GM12874 (cell line): ENCODE measurements around the gene PARD3B.

Experiments used
- CTCF ChIP-seq: IDR thresholded peaks from 2 replicates; pipeline ENCODE4 v1.5.1; 2011; ENCODE audit warnings: low read depth, mild to moderate bottlenecking, control low read depth, low read length, moderate library complexity; ENCODE audit not compliant: insufficient read depth

The PARD3B gene

DNA sequence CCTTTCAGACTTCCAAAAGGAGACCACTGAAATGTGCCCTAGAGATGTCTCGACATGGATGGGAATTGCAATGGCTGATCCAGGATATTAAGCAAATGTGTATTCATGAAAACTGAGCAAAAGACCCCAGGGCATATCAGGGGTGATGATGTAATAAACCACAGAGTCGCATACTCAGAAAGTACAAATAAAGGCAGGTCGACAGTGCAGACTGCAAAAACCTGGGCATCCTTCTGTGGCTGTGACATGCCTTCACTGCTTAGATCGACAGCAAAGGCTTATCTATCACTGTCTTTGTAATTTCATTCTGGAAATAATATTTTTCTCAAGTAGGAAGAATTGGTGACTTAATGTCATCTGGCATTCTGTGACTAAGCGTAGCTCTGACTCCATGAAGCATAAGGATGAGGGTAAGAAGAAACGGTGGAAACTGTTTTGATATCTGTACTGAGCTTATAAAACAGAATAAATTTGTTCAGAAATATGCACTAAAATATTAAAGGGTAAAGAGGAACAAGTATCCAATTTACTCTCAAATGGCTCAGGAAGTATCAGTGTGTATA lies 1021.4 kb downstream of the PARD3B start:
- no peak for TF ChIP-seq CTCF

GRCh38 chr2:205568620-205569019 lies 1023.3 kb downstream of the PARD3B start:
- TF ChIP-seq CTCF, result no peak

GRCh38 chr2:205570648-205571047 lies 1025.4 kb downstream of the PARD3B start:
- no peak for TF ChIP-seq CTCF

DNA sequence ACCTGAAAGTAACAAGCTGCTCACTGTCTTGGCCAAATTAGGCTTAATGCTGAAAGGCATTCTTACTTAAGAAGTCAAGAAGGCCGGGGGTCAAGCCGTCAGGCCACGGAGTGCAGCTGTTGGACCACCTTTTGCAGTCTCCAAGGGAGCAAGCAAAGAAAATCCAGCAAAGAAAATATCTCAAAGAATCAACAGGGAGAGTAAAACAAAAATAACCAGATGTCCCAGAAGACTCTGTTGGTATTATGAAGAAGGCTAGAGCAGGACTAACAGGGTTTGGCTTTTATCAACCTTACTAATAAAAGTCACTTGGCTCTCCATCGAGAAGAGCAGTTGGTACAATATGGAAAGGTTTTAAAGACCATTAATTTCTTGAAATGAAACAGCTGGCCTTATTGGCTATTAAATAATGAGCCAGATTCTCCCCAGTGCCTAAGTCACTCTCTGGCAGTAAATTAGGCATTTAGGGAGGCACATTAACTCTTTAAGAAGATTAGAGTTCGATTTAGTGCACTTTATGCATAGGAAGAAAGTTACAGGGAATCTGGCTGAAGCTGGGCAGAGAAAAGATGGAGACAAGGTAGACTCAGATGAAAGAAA lies 1026.2 kb downstream of the PARD3B start:
- TF ChIP-seq CTCF, result no peak

GRCh38 chr2:205574001-205574400 lies 1028.7 kb downstream of the PARD3B start:
- no peak for TF ChIP-seq CTCF

DNA sequence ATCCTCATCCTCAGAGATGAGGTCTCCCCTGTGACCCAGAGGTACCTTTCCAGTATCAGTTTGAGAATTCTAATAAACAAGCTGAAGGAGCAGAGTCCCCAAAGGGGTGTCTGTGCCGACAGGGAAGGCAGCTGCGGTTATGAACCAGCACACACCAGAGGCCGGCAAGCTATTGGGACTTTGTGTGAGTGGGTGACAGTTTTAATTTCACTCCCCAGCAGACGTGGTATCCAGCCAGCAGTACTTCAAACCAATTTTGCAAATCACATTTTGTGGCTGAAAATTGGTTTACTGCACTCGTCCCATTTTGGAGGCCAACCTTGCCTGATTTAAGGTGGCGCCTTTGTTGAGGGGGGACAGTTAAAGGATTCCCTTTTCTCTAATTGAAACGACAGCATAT lies 1034.1 kb downstream of the PARD3B start:
- no peak for TF ChIP-seq CTCF

DNA sequence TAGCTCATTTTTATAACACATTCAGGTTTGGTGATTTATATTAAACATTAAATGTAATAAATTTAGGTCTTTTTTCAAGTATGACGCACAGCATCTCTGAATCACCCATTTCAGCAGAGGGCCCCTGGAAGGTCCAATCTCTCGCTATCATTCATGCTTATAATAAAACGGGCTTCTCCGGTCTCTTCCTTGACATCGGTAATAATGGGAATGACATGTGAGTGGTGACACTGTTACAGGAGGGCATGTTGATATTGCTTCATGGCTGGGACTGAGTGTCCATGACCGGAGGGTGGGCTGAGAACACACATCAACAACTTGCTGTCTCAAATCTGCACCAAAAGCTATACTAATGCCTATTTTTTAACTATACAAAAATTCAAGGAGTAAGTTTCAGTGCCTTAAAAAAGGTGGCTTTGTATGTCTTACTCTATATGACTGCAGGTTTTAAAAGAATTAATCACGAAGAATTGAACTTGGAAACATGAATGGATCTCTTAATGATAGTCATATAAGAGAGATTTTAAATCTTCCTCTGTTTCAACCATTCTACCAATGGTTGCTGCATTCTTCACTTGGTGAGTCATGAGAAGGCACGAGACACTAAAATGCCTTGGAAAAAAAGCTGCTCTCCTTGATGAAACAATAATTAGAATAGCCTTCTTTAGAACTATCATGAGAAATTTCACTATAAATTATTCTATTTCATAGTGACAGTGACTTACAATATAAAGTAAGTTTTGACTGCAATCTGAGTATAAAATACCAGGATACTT lies 1035.1 kb downstream of the PARD3B start:
- no peak for TF ChIP-seq CTCF
